Neural cell (in vitro differentiated cells): ENCODE data around the gene LATS2.

Experiments used
- EP300 ChIP-seq: fragments of 450-650 bp; conservative IDR thresholded peaks from 2 replicates; pipeline ENCODE4 v1.6.1; 2014; ENCODE audit warnings: antibody characterized with exemption, mild to moderate bottlenecking, moderate library complexity; ENCODE audit not compliant: poor library complexity, severe bottlenecking
- EZH2 ChIP-seq: fragments of 200-600, 300-800 bp; shearing (Covaris generic), sonication (generic); IDR thresholded peaks from 2 replicates; pipeline ENCODE4 v1.6.1; 2014; ENCODE audit warnings: antibody characterized with exemption, low read length, borderline replicate concordance, mild to moderate bottlenecking; ENCODE audit not compliant: insufficient read depth, poor library complexity, severe bottlenecking
- MXI1 ChIP-seq: fragments of 450-650 bp; conservative IDR thresholded peaks from 2 replicates; pipeline ENCODE4 v1.6.1; 2014; ENCODE audit warnings: antibody characterized with exemption, mild to moderate bottlenecking; ENCODE audit not compliant: poor library complexity, severe bottlenecking
- POLR2AphosphoS5 ChIP-seq: IDR thresholded peaks from 2 replicates; pipeline ENCODE4 v1.6.1; 2012
- RAD21 ChIP-seq: fragments of 450-650 bp; conservative IDR thresholded peaks from 2 replicates; pipeline ENCODE4 v1.6.1; 2014; ENCODE audit warnings: antibody characterized with exemption, mild to moderate bottlenecking, moderate library complexity
- REST ChIP-seq: IDR thresholded peaks from 2 replicates; pipeline ENCODE4 v1.6.1; 2012; ENCODE audit warnings: borderline replicate concordance
- TAF1 ChIP-seq: IDR thresholded peaks from 2 replicates; pipeline ENCODE4 v1.6.1; 2012; ENCODE audit warnings: low read depth
- TF ChIP-seq, protein P1 (sequence below): fragments of 450-650 bp; IDR thresholded peaks from 2 replicates; pipeline ENCODE4 v1.5.1; 2014; ENCODE audit warnings: antibody characterized with exemption, mild to moderate bottlenecking, moderate library complexity; ENCODE audit not compliant: poor library complexity, severe bottlenecking

GRCh38 chr13:21071015-21071414 lies 9.6 kb upstream of the LATS2 start:
- TF ChIP-seq, protein P1, sequence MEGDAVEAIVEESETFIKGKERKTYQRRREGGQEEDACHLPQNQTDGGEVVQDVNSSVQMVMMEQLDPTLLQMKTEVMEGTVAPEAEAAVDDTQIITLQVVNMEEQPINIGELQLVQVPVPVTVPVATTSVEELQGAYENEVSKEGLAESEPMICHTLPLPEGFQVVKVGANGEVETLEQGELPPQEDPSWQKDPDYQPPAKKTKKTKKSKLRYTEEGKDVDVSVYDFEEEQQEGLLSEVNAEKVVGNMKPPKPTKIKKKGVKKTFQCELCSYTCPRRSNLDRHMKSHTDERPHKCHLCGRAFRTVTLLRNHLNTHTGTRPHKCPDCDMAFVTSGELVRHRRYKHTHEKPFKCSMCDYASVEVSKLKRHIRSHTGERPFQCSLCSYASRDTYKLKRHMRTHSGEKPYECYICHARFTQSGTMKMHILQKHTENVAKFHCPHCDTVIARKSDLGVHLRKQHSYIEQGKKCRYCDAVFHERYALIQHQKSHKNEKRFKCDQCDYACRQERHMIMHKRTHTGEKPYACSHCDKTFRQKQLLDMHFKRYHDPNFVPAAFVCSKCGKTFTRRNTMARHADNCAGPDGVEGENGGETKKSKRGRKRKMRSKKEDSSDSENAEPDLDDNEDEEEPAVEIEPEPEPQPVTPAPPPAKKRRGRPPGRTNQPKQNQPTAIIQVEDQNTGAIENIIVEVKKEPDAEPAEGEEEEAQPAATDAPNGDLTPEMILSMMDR = no peak
- no peak for TF ChIP-seq TAF1
- no peak for TF ChIP-seq POLR2AphosphoS5
- TF ChIP-seq REST = no peak
- no peak for TF ChIP-seq EZH2
- no peak for TF ChIP-seq RAD21
- no peak for TF ChIP-seq EP300
- no peak for TF ChIP-seq MXI1
